Loucy (cell line): ENCODE results near the gene TRPM3.

Experiments
- H2AFZ ChIP-seq: fragments of 200-600 bp; sonication (generic); 2 replicates; pipeline ENCODE4 v1.6.0; 2016; ENCODE audit warnings: antibody characterized with exemption, mild to moderate bottlenecking, low read length, moderate library complexity
- H3F3A ChIP-seq: fragments of 200-600 bp; 2 replicates; pipeline ENCODE4 v1.6.0; 2016; ENCODE audit warnings: antibody characterized with exemption, low read depth, mild to moderate bottlenecking
- H3K27me3 ChIP-seq: fragments of 200-600 bp; sonication (generic); 2 replicates; pipeline ENCODE4 v1.6.1; 2014; ENCODE audit warnings: low read length, mild to moderate bottlenecking; ENCODE audit not compliant: insufficient read depth, poor library complexity, severe bottlenecking
- H3K36me3 ChIP-seq: fragments of 200-600 bp; sonication (generic); 2 replicates; pipeline ENCODE4 v1.6.1; 2016; ENCODE audit warnings: low read length; ENCODE audit not compliant: insufficient read depth
- H3K4me1 ChIP-seq: fragments of 200-600 bp; sonication (generic); 2 replicates; pipeline ENCODE4 v1.5.1; 2014; ENCODE audit warnings: low read length, mild to moderate bottlenecking; ENCODE audit not compliant: insufficient read depth, poor library complexity, severe bottlenecking
- H3K4me2 ChIP-seq: fragments of 200-600 bp; sonication (generic); 2 replicates; pipeline ENCODE4 v1.6.0; 2014; ENCODE audit warnings: antibody characterized with exemption, low read length, low read depth, mild to moderate bottlenecking; ENCODE audit not compliant: poor library complexity, severe bottlenecking
- H3K4me3 ChIP-seq: fragments of 200-600 bp; sonication (generic); 2 replicates; pipeline ENCODE4 v1.5.1; 2014; ENCODE audit warnings: low read length, mild to moderate bottlenecking, mixed read lengths; ENCODE audit not compliant: poor library complexity, severe bottlenecking
- H3K79me2 ChIP-seq: fragments of 200-600 bp; sonication (generic); 2 replicates; pipeline ENCODE4 v1.6.1; 2014; ENCODE audit warnings: low read length; ENCODE audit not compliant: insufficient read depth
- H3K9ac ChIP-seq: fragments of 200-600 bp; sonication (generic); 2 replicates; pipeline ENCODE4 v1.6.0; 2014; ENCODE audit warnings: mild to moderate bottlenecking, low read depth, low read length, moderate library complexity; ENCODE audit not compliant: poor library complexity, severe bottlenecking
- H3K9me2 ChIP-seq: fragments of 200-600 bp; sonication (generic); replicated peaks from 2 replicates; pipeline ENCODE4 v1.6.1; 2016; ENCODE audit warnings: low read depth, low read length, mixed read lengths
- H3K9me3 ChIP-seq: fragments of 200-600 bp; sonication (generic); 2 replicates; pipeline ENCODE4 v1.6.1; 2014; ENCODE audit warnings: mild to moderate bottlenecking, antibody characterized with exemption, low read length, low read depth; ENCODE audit not compliant: insufficient read depth
- H4K20me1 ChIP-seq: fragments of 200-600 bp; sonication (generic); 2 replicates; pipeline ENCODE4 v1.6.0; 2014; ENCODE audit warnings: antibody characterized with exemption, low read length, mild to moderate bottlenecking; ENCODE audit not compliant: insufficient read depth, poor library complexity, severe bottlenecking
- EZH2phosphoT487 ChIP-seq: fragments of 200-600 bp; IDR thresholded peaks from 2 replicates; pipeline ENCODE4 v1.6.1; 2018; ENCODE audit warnings: antibody characterized with exemption, mild to moderate bottlenecking, moderate library complexity, borderline replicate concordance
- TF ChIP-seq, protein P1 (sequence below): fragments of 200-600 bp; sonication (generic); conservative IDR thresholded peaks from 2 replicates; pipeline ENCODE4 v1.5.1; 2014; ENCODE audit warnings: mild to moderate bottlenecking, antibody characterized with exemption, low read length

The TRPM3 gene

DNA sequence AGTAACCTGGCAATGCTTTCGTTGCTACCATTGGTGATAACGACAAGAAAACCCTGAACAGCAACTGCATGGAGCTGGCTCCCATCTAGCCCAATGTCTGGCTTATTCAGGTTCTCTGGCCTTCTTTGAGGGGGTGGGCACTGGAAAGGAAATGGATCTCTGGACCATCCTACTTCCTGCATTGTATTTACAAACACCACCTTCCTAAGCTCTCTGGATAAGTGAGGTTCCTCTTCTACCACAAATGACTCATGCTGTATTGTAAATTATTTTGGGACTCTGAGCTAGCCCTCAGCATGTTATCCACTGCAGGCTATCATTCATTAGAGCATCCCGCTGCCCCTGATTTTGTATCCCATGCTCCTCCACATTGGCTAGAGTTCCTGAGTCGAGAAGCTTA lies 570.0 kb downstream of the TRPM3 start:
- no peak overlapping the region for H3K4me3 ChIP-seq
- no peaks in the 10 kb centered on the region for H3K79me2 ChIP-seq
- H3K9ac ChIP-seq: no peak overlapping the region
- H4K20me1 ChIP-seq: no peaks in the 10 kb centered on the region
- no peaks in the 10 kb centered on the region for H3K4me1 ChIP-seq
- H3K36me3 ChIP-seq: no peaks in the 10 kb centered on the region
- H2AFZ ChIP-seq: no peak overlapping the region
- H3K9me2 ChIP-seq: no peaks in the 10 kb centered on the region
- TF ChIP-seq, protein P1, sequence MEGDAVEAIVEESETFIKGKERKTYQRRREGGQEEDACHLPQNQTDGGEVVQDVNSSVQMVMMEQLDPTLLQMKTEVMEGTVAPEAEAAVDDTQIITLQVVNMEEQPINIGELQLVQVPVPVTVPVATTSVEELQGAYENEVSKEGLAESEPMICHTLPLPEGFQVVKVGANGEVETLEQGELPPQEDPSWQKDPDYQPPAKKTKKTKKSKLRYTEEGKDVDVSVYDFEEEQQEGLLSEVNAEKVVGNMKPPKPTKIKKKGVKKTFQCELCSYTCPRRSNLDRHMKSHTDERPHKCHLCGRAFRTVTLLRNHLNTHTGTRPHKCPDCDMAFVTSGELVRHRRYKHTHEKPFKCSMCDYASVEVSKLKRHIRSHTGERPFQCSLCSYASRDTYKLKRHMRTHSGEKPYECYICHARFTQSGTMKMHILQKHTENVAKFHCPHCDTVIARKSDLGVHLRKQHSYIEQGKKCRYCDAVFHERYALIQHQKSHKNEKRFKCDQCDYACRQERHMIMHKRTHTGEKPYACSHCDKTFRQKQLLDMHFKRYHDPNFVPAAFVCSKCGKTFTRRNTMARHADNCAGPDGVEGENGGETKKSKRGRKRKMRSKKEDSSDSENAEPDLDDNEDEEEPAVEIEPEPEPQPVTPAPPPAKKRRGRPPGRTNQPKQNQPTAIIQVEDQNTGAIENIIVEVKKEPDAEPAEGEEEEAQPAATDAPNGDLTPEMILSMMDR: no peak
- TF ChIP-seq EZH2phosphoT487: no peak
- H3F3A ChIP-seq: no peaks in the 10 kb centered on the region
- H3K27me3 ChIP-seq: no peaks in the 10 kb centered on the region
- H3K4me2 ChIP-seq: no peak overlapping the region
- H3K9me3 ChIP-seq: no peaks in the 10 kb centered on the region

DNA sequence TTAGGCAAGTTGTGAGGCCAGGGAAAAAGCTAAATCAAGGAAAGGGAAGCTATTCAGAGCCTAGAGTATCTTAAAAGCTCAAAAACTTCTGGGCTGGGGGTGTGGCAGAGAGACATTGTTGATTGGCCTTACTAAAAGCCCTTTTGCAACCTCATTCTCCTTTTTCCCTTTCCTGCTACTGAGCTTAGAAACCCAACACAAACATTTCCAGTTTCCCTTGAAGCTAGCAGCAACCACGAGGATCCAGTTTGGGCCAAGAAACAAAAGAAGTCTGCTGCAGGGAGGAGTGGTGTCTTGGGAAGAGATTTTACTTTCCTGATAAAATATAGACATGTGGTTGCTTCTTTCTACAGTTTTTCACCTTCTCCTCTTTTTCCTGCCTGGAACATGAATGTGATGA lies 571.5 kb downstream of the TRPM3 start:
- no peaks in the 10 kb centered on the region for H3K79me2 ChIP-seq
- no peak overlapping the region for H2AFZ ChIP-seq
- no peaks in the 10 kb centered on the region for H3K9me2 ChIP-seq
- H3K4me2 ChIP-seq: no peak overlapping the region
- TF ChIP-seq EZH2phosphoT487: no peak
- TF ChIP-seq, protein P1: no peak
- no peak overlapping the region for H3K9ac ChIP-seq
- H3F3A ChIP-seq: no peaks in the 10 kb centered on the region
- no peaks in the 10 kb centered on the region for H3K9me3 ChIP-seq
- H4K20me1 ChIP-seq: no peaks in the 10 kb centered on the region
- H3K4me1 ChIP-seq: no peaks in the 10 kb centered on the region
- H3K27me3 ChIP-seq: no peaks in the 10 kb centered on the region
- no peaks in the 10 kb centered on the region for H3K36me3 ChIP-seq
- no peak overlapping the region for H3K4me3 ChIP-seq

- Histone ChIP-seq H3K9ac (no peak overlapping the region), H3K4me2 (no peak overlapping the region), H4K20me1 (no peaks in the 10 kb centered on the region), H3K79me2 (no peaks in the 10 kb centered on the region), H3K4me3 (no peak overlapping the region), H3K9me2 (no peaks in the 10 kb centered on the region), H3K36me3 (no peaks in the 10 kb centered on the region), H3K9me3 (no peaks in the 10 kb centered on the region), H3F3A (no peaks in the 10 kb centered on the region), H3K27me3 (no peaks in the 10 kb centered on the region), H3K4me1 (no peaks in the 10 kb centered on the region), H2AFZ (no peak overlapping the region)
- no peak for TF ChIP-seq EZH2phosphoT487
- TF ChIP-seq, protein P1: no peak
These were observed 579.0 kb downstream of the TRPM3 start for GRCh38 chr9:70542311-70542931.
